ENCODE results near the gene CDH26. TPM values are rescaled to one million over a fixed set of nuclear protein-coding genes. Genes with fewer than 3 reads are reported as not detected.

CDH26 gene
- polyA plus RNA-seq, 3 donors, result 1.3 to 3.0 (median 2.0) TPM

- Mint-ChIP-seq H3K27me3 (ENCODE audit: low read depth in 3 of 3) (peaks cover 0 to 2% (median 2%) of the 10 kb centered on the region in 3 donors), H3K36me3 (peaks cover 0 to 3% of the 10 kb centered on the region in 2 donors), H3K4me1 (peaks cover 25% of the 10 kb centered on the region), H3K9me3 (peaks cover 0 to 3% (median 0%) of the 10 kb centered on the region in 7 donors), H3K4me3 (no peak overlapping the region), H3K27ac (peak overlapping the region in 3 of 7 donors; percentile 33 to 70 (median 37))
- Histone ChIP-seq H3K4me2 (replicated peaks; ENCODE audit: extremely low read depth, low read length, poor library complexity, severe bottlenecking) (no peak overlapping the region), H2AFZ (ENCODE audit: insufficient read depth, low read depth, low read length, poor library complexity, severe bottlenecking) (no peak overlapping the region), H3K4me1 (ENCODE audit: control insufficient read depth in 1 of 2, insufficient read depth in 2 of 2, low read length in 2 of 2) (peaks cover 20 to 23% of the 10 kb centered on the region in 2 donors), H3K36me3 (replicated peaks in 1 of 2; ENCODE audit: control insufficient read depth in 1 of 2, insufficient read depth in 2 of 2, low read length in 2 of 2) (no peaks in the 10 kb centered on the region), H3K9me3 (replicated peaks in 1 of 2; ENCODE audit: control insufficient read depth in 1 of 2, insufficient read depth in 1 of 2, low read length in 2 of 2) (no peaks in the 10 kb centered on the region), H3K27ac (ENCODE audit: low read depth in 1 of 2, low read length in 2 of 2) (no peak overlapping the region), H3K9ac (ENCODE audit: insufficient read depth, low read length, poor library complexity, severe bottlenecking) (no peak overlapping the region), H3K27me3 (ENCODE audit: control insufficient read depth in 2 of 2, insufficient read depth in 2 of 2, low read length in 2 of 2) (no peaks in the 10 kb centered on the region), H4K20me1 (ENCODE audit: insufficient read depth, low read length) (no peaks in the 10 kb centered on the region), H3K4me3 (replicated peaks in 1 of 3; ENCODE audit: low read depth in 2 of 3, low read length in 3 of 3) (no peak overlapping the region), H3K79me2 (ENCODE audit: insufficient read depth, low read length) (no peaks in the 10 kb centered on the region)
- WGBS (ENCODE audit: insufficient coverage), result no CpG with 5 or more reads among the region's 1 CpG
- intact Hi-C loops (cut with micrococcal nuclease), result no loop called here
- DNase-seq, result no peak
- TF ChIP-seq CTCF (IDR thresholded peaks at IDR 0.05), result no peak
Measured at GRCh38 chr20:59971428-59971827, 13.2 kb downstream of the CDH26 start.

GRCh38 chr20:59972037-59972801 lies 14.0 kb downstream of the CDH26 start:
- Histone ChIP-seq H3K79me2 (ENCODE audit: insufficient read depth, low read length) (no peaks in the 10 kb centered on the region), H3K4me3 (replicated peaks in 1 of 3; ENCODE audit: low read depth in 2 of 3, low read length in 3 of 3) (no peak overlapping the region), H3K9ac (ENCODE audit: insufficient read depth, low read length, poor library complexity, severe bottlenecking) (no peak overlapping the region), H3K4me1 (ENCODE audit: control insufficient read depth in 1 of 2, insufficient read depth in 2 of 2, low read length in 2 of 2) (peaks cover 20 to 23% of the 10 kb centered on the region in 2 donors), H3K27ac (ENCODE audit: low read depth in 1 of 2, low read length in 2 of 2) (peak overlapping the region in 1 of 2 donors; percentile 23), H3K27me3 (ENCODE audit: control insufficient read depth in 2 of 2, insufficient read depth in 2 of 2, low read length in 2 of 2) (no peaks in the 10 kb centered on the region), H3K4me2 (replicated peaks; ENCODE audit: extremely low read depth, low read length, poor library complexity, severe bottlenecking) (no peak overlapping the region), H3K36me3 (replicated peaks in 1 of 2; ENCODE audit: control insufficient read depth in 1 of 2, insufficient read depth in 2 of 2, low read length in 2 of 2) (no peaks in the 10 kb centered on the region), H3K9me3 (replicated peaks in 1 of 2; ENCODE audit: control insufficient read depth in 1 of 2, insufficient read depth in 1 of 2, low read length in 2 of 2) (no peaks in the 10 kb centered on the region), H2AFZ (ENCODE audit: insufficient read depth, low read depth, low read length, poor library complexity, severe bottlenecking) (no peak overlapping the region), H4K20me1 (ENCODE audit: insufficient read depth, low read length) (no peaks in the 10 kb centered on the region)
- Mint-ChIP-seq H3K27me3 (ENCODE audit: low read depth in 3 of 3) (peaks cover 0 to 2% (median 2%) of the 10 kb centered on the region in 3 donors), H3K9me3 (peaks cover 0 to 3% (median 0%) of the 10 kb centered on the region in 7 donors), H3K4me1 (peaks cover 25% of the 10 kb centered on the region), H3K27ac (peak overlapping the region; percentile 33 to 85 (median 59)), H3K36me3 (peaks cover 0 to 3% of the 10 kb centered on the region in 2 donors), H3K4me3 (peak overlapping the region in 1 of 2 donors; percentile 70)
- 25% methylated on average over 3 of the region's 12 CpGs for WGBS (ENCODE audit: insufficient coverage)
- intact Hi-C loops (cut with micrococcal nuclease), result no loop called here
- TF ChIP-seq CTCF (IDR thresholded peaks at IDR 0.05), result no peak
- DNase-seq, result peak in 2 of 3 donors; percentile 21 to 47
